GM12878 (cell line): ENCODE results near the gene PDCD11. TPM values are rescaled to one million over a fixed set of nuclear protein-coding genes. Genes with fewer than 3 reads are reported as not detected.

ENCODE experiments used
- ATAC-seq: fragments of 200-7000 bp; cut with Tn5 transposase; 3 replicates; pipeline ENCODE4 v1.9.1; 2020; ENCODE audit warnings: mild to moderate bottlenecking, moderate library complexity
- BruUV-seq: library from RNA; stranded (reverse); fragments of 400-500 nt; replicated peaks from 2 replicates; lab custom pipeline; 2021; lab: Mats Ljungman, UMichigan
- CTCF ChIA-PET: fragments of 300-600 bp; sonication (Branson Sonifier 250); formaldehyde crosslinking; extraction: SDS; loops from one replicate; lab custom pipeline; 2021; ENCODE audit warnings: inconsistent platforms; lab: Yijun Ruan, JAX
- POLR2A ChIA-PET: fragments of 350-600 bp; formaldehyde crosslinking; extraction: SDS; loops from one replicate; lab custom pipeline; 2021; ENCODE audit warnings: inconsistent platforms; lab: Charles Lee
- RAD21 ChIA-PET: fragments of 300-600 bp; sonication (Branson Sonifier 250); formaldehyde crosslinking; loops from one replicate; lab custom pipeline; 2023; ENCODE audit warnings: antibody characterized with exemption; ENCODE audit not compliant: unreplicated experiment; lab: Charles Lee
- SMC1A ChIA-PET: fragments of 300-600 bp; sonication (Branson Sonifier 250); formaldehyde crosslinking; loops from one replicate; lab custom pipeline; 2023; ENCODE audit not compliant: unreplicated experiment, uncharacterized antibody; lab: Charles Lee
- DNase-seq: peaks from one replicate; pipeline ENCODE4 v3.0.0-alpha.2; 2011; ENCODE audit warnings: low read depth, low spot score
- FAIRE-seq: peaks from 3 replicates; lab custom pipeline; 2011; peaks lifted over from hg19 to GRCh38; lab: Jason Lieb, UNC
- H2AFZ ChIP-seq: 2 replicates; pipeline ENCODE4 v1.6.0; 2011; ENCODE audit warnings: low read depth, low read length, control low read depth; ENCODE audit not compliant: control insufficient read depth
- H3K27ac ChIP-seq: 2 replicates; pipeline ENCODE4 v1.5.1; 2011; ENCODE audit warnings: control low read depth; ENCODE audit not compliant: control insufficient read depth, insufficient read depth
- H3K27me3 ChIP-seq, 2 experiments: replicated peaks in 1 of 2; 2 replicates each; pipeline versions ENCODE4 v1.6.0 to v1.6.1; 2011; ENCODE audit warnings: low read length in 1 of 2; ENCODE audit not compliant: control insufficient read depth in 2 of 2, insufficient read depth in 2 of 2
- H3K36me3 ChIP-seq, 2 experiments: 2 replicates each; pipeline ENCODE4 v1.5.1; 2011; ENCODE audit warnings: low read length in 1 of 2; ENCODE audit not compliant: control insufficient read depth in 2 of 2, insufficient read depth in 2 of 2
- H3K4me1 ChIP-seq: 2 replicates; pipeline ENCODE4 v1.6.1; 2011; ENCODE audit warnings: mild to moderate bottlenecking, low read length, moderate library complexity, mixed read lengths; ENCODE audit not compliant: control insufficient read depth, insufficient read depth
- H3K4me2 ChIP-seq: 2 replicates; pipeline ENCODE4 v1.6.0; 2011; ENCODE audit warnings: control low read depth; ENCODE audit not compliant: control insufficient read depth, insufficient read depth
- H3K4me3 ChIP-seq: fragments of 200-600 bp; sonication (generic); 2 replicates; pipeline ENCODE4 v1.5.1; 2016
- H3K79me2 ChIP-seq: 2 replicates; pipeline ENCODE4 v1.6.0; 2011; ENCODE audit warnings: low read length; ENCODE audit not compliant: control insufficient read depth, insufficient read depth
- H3K9ac ChIP-seq: 2 replicates; pipeline ENCODE4 v1.8.0; 2011; ENCODE audit warnings: low read length, control low read depth, mixed read lengths; ENCODE audit not compliant: control insufficient read depth, insufficient read depth
- H3K9me3 ChIP-seq: replicated peaks from 3 replicates; pipeline ENCODE4 v1.5.1; 2011; ENCODE audit warnings: mild to moderate bottlenecking, low read length; ENCODE audit not compliant: control insufficient read depth, insufficient read depth
- H4K20me1 ChIP-seq: 2 replicates; pipeline ENCODE4 v1.6.0; 2011; ENCODE audit not compliant: control insufficient read depth, insufficient read depth
- ASH2L ChIP-seq: fragments of 300-600, 200-600 bp; sonication (generic); IDR thresholded peaks from 2 replicates; pipeline ENCODE4 v1.6.1; 2017; ENCODE audit warnings: low read depth, mild to moderate bottlenecking, borderline replicate concordance
- BMI1 ChIP-seq: fragments of 450-650 bp; IDR thresholded peaks from 2 replicates; pipeline ENCODE4 v1.6.1; 2016; ENCODE audit warnings: mild to moderate bottlenecking, moderate library complexity, borderline replicate concordance
- CEBPZ ChIP-seq: fragments of 150-350 bp; IDR thresholded peaks from 2 replicates; pipeline ENCODE4 v1.6.1; 2016; ENCODE audit warnings: low read depth, low read length
- CHD4 ChIP-seq: fragments of 200-600 bp; sonication (generic); IDR thresholded peaks from 2 replicates; pipeline ENCODE4 v1.6.1; 2016; ENCODE audit warnings: mild to moderate bottlenecking
- CREM ChIP-seq: IDR thresholded peaks from 2 replicates; pipeline ENCODE4 v1.6.1; 2014; ENCODE audit warnings: antibody characterized with exemption, low read depth
- FOS ChIP-seq: IDR thresholded peaks from 3 replicates; pipeline ENCODE4 v1.6.1; 2011; ENCODE audit warnings: borderline replicate concordance; ENCODE audit not compliant: insufficient read length; ENCODE audit errors: extremely low read depth
- GATAD2B ChIP-seq: fragments of 450-650 bp; conservative IDR thresholded peaks from 2 replicates; pipeline ENCODE4 v1.6.1; 2017; ENCODE audit warnings: low read depth, mild to moderate bottlenecking, moderate library complexity
- HCFC1 ChIP-seq: fragments of 150-350 bp; IDR thresholded peaks from 2 replicates; pipeline ENCODE4 v1.6.1; 2014; ENCODE audit warnings: low read length
- IKZF1 ChIP-seq: fragments of 450-650 bp; conservative IDR thresholded peaks from 2 replicates; pipeline ENCODE4 v1.6.1; 2017; ENCODE audit warnings: antibody characterized with exemption, mild to moderate bottlenecking
- NFXL1 ChIP-seq: fragments of 450-650 bp; IDR thresholded peaks from 2 replicates; pipeline ENCODE4 v1.6.1; 2017; ENCODE audit warnings: antibody characterized with exemption, mild to moderate bottlenecking, borderline replicate concordance
- PAX5 ChIP-seq: IDR thresholded peaks from 2 replicates; pipeline ENCODE4 v1.6.1; 2011; ENCODE audit warnings: low read depth, low read length, borderline replicate concordance
- PAX8 ChIP-seq: fragments of 450-650 bp; IDR thresholded peaks from 2 replicates; pipeline ENCODE4 v1.6.1; 2017; ENCODE audit warnings: mild to moderate bottlenecking, moderate library complexity
- POU2F2 ChIP-seq: IDR thresholded peaks from 3 replicates; pipeline ENCODE4 v1.6.1; 2011; ENCODE audit warnings: low read depth, mild to moderate bottlenecking, low read length, borderline replicate concordance
- ZBTB40 ChIP-seq: fragments of 450-650 bp; IDR thresholded peaks from 2 replicates; pipeline ENCODE4 v1.6.1; 2016; ENCODE audit warnings: mild to moderate bottlenecking, moderate library complexity, borderline replicate concordance
- ZNF274 ChIP-seq: IDR thresholded peaks from one replicate; pipeline ENCODE4 v1.8.0; 2011; ENCODE audit not compliant: insufficient read length, insufficient read depth
- WGBS: methylation state at CpG from one replicate; pipeline ENCODE4 v1.1.6; 2016; ENCODE audit warnings: low lambda C conversion rate; ENCODE audit not compliant: insufficient replicate concordance, insufficient coverage; ENCODE audit errors: missing lambda C conversion rate; 5-methylcytosine and 5-hydroxymethylcytosine counted together
- in situ Hi-C: fragments of 300-500 bp; cut with MboI; formaldehyde crosslinking; loops from 9 replicates; pipeline ENCODE4 v1.14.3; 2018; ENCODE audit warnings: mixed read lengths
- intact Hi-C: fragments of 100-400 bp; cut with micrococcal nuclease; formaldehyde crosslinking; loops from one replicate; pipeline ENCODE4 v1.14.2; 2022; ENCODE audit not compliant: unreplicated experiment
- polyA plus RNA-seq, 11 experiments: library from polyadenylated mRNA; depleted of rRNA in 4 of 11; unstranded in 6 of 11; stranded (reverse) in 5 of 11; fragments of >200 nt; fragmentation: Nextera tagmentation in 4 of 11; fragmentation: Illumina TruSeq in 1 of 11; extraction: Ambion mirVana in 4 of 11; extraction: Trizol in 1 of 11; gene quantifications; 1 replicate in 1 of 11; 2 replicates in 10 of 11; pipeline versions ENCODE4 v1.2.1 to v1.2.3, GENCODE V29; 2011 to 2016; ENCODE audit warnings: inconsistent platforms in 2 of 11, missing spikeins in 2 of 11, low read depth in 1 of 11
- total RNA-seq, 4 experiments: library from RNA; depleted of rRNA in 3 of 4; stranded (reverse); fragments of >200 nt in 3 of 4; fragmentation: Illumina TruSeq in 1 of 4; extraction: Trizol in 1 of 4; gene quantifications; 2 replicates each; pipeline versions ENCODE4 v1.2.1 to v1.2.3, GENCODE V29; 2013 to 2021

The PDCD11 gene
- total and polyA plus RNA-seq, 10 of the 15 experiments (the other 5 are each of a cell fraction or from before 2014, with no cell fraction given), result 13.9 to 69.7 (median 44.8) TPM

DNA sequence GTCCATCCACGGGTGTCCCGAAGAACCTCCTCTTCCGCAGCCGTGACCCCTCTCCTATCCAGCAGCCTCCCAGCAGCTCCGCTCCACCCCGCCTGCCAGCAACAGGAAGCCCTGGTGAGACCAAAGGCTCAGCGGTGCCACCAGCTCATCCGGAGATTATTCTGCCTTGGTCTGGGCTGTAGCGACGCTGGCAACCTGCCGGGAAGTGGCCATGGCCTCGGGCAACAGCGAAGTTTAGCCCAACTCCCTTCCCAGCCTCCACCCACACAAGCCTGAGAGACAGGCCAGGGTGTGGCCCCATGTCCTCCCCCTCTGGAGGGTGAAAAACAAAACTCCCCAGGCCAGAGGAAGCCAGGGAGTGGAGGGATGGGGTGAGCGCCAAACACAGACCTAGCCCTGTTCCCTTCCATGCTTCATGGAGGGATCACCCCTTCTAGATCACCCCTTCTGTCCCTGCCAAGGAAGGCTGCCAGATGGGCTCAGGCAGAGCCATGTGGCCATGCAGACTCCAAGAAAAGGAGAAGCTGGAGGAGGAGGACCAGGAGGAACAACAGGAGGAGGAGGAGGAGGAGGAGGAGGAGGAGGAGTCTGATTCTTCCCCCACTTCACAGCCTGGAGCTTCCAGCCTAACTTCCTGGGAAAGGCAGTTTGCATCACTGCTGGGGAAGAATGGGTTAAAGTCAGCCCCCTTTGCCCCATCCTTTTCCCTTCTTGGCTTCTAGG lies 54.8 kb downstream of the PDCD11 start:
- peak; percentile 38 for FAIRE-seq
- Histone ChIP-seq H4K20me1 (no peaks in the 10 kb centered on the region; the same call in 1 of the 2 replicates), H3K9ac (peak overlapping the region; percentile 75), H3K27ac (peak overlapping the region; percentile 83), H3K4me1 (peaks cover 22% of the 10 kb centered on the region), H3K79me2 (peaks cover 30% of the 10 kb centered on the region), H3K36me3 (peaks cover 9 to 18% of the 10 kb centered on the region in 2 experiments), H3K27me3 (no peaks in the 10 kb centered on the region), H2AFZ (peak overlapping the region; percentile 69), H3K9me3 (no peaks in the 10 kb centered on the region), H3K4me3 (peak overlapping the region; percentile 98), H3K4me2 (peak overlapping the region; percentile 79)
- POLR2A ChIA-PET, result interaction anchor here (1.3 to 9.5 kb wide), 5 partner anchors 9 to 54 kb away, joined by 4 to 144 read pairs (median 6); no protein-coding TSS in a partner anchor
- CTCF ChIA-PET, result interaction anchor here (0.9 to 17.8 kb wide), 6 partner anchors 18 to 35 kb away, joined by 4 to 163 read pairs (median 34); partner anchors contain the start of gene CALHM3
- SMC1A ChIA-PET, result interaction anchor here (0.6 to 9.6 kb wide), 8 partner anchors 11 to 533 kb away, joined by 3 to 124 read pairs (median 4); partner anchors contain the start of gene CNNM2
- DNase-seq, result no peak
- BruUV-seq, result no TSS peak
- intact Hi-C loops (loop anchor here (1.0 kb wide), 1 partner anchor 20 kb away; no protein-coding TSS in a partner anchor), in situ Hi-C loops (no loop called here)
- ATAC-seq, result peak; percentile 80
- WGBS, result 2% methylated on average over 14 of the region's 14 CpGs
- RAD21 ChIA-PET, result interaction anchor here (0.6 to 7.1 kb wide), 7 partner anchors 13 to 39 kb away, joined by 3 to 73 read pairs (median 8); no protein-coding TSS in a partner anchor
- TF ChIP-seq PAX8 (no peak), BMI1 (no peak), ASH2L (no peak), HCFC1 (no peak), CREM (no peak), CHD4 (no peak), FOS (no peak), PAX5 (no peak), NFXL1 (peak; percentile 91; the same call in 1 of the 2 replicates), ZBTB40 (no peak), IKZF1 (peak; percentile 46; the same call in 1 of the 2 replicates), GATAD2B (peak; percentile 65; the same call in 1 of the 2 replicates), CEBPZ (no peak), ZNF274 (no peak), POU2F2 (no peak)
